ENCODE measurements around the gene PCBP3. TPM values are rescaled to one million over a fixed set of nuclear protein-coding genes. Genes with fewer than 3 reads are reported as not detected.
"Not testable (repeated sequence)": the region's sequence is repeated elsewhere in the genome, so short reads cannot be mapped to it uniquely, and the experiment has no call there.

PCBP3 gene
- polyA plus RNA-seq, 1 experiment = 1.6 TPM

DNA sequence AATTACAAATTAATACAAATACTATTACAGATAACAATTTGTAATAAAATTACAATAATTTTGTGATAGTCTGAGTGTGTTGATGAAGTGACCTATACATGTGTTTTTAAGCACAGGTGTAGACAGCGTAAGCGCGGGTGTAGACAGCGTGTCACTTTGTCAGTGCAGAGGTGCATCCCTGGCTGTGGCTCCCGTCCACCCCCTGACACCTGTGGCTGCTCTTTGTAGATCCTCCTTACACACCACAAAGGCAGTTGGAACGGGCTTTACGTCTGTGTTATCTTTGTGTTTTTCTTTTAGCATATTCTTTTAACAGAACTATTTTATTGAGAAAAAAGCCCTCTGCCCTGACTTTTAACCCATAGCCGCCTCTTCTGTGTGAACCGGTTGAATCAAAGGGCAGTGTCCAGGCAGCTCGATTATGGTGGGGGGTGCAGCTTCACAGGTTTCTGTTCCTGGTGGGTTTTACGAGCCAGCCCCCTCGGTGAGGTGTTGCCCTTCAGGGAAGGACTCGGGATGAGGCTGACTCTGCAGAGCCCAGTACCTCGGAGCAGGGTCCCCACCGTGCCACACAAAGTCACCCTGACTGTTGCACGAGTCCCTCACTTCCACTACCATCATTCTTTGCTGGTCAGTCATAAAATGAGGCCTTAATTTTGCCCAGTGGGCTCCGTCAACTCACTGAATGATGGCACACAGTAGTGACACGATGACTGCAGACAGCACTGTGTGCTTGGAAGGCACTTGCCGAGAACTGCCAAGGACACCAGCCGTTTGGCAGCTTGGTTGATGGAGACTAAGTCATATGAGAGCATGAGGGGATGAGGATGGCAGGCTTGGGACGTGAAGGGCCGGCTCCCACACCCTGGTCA lies 251.6 kb downstream of the PCBP3 start:
- Histone ChIP-seq H3K4me3 (ENCODE audit: low read depth, low read length) (no peak overlapping the region), H3K9me3 (ENCODE audit: control insufficient read depth, insufficient read depth, low read length) (peaks cover 5% of the 10 kb centered on the region; the same call in 1 of the 2 replicates), H3K27me3 (ENCODE audit: control insufficient read depth, insufficient read depth, low read length) (peaks cover 15% of the 10 kb centered on the region), H3K27ac (ENCODE audit: low read depth, low read length) (no peak overlapping the region)
- DNase-seq (ENCODE audit: low read depth, low spot score) = no peak
- TF ChIP-seq, protein P1, sequence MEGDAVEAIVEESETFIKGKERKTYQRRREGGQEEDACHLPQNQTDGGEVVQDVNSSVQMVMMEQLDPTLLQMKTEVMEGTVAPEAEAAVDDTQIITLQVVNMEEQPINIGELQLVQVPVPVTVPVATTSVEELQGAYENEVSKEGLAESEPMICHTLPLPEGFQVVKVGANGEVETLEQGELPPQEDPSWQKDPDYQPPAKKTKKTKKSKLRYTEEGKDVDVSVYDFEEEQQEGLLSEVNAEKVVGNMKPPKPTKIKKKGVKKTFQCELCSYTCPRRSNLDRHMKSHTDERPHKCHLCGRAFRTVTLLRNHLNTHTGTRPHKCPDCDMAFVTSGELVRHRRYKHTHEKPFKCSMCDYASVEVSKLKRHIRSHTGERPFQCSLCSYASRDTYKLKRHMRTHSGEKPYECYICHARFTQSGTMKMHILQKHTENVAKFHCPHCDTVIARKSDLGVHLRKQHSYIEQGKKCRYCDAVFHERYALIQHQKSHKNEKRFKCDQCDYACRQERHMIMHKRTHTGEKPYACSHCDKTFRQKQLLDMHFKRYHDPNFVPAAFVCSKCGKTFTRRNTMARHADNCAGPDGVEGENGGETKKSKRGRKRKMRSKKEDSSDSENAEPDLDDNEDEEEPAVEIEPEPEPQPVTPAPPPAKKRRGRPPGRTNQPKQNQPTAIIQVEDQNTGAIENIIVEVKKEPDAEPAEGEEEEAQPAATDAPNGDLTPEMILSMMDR (IDR thresholded peaks at IDR 0.05; ENCODE audit: low read depth, low read length) = no peak
- ChIA-PET POLR2A (no interaction called here), CTCF (no interaction called here)

DNA sequence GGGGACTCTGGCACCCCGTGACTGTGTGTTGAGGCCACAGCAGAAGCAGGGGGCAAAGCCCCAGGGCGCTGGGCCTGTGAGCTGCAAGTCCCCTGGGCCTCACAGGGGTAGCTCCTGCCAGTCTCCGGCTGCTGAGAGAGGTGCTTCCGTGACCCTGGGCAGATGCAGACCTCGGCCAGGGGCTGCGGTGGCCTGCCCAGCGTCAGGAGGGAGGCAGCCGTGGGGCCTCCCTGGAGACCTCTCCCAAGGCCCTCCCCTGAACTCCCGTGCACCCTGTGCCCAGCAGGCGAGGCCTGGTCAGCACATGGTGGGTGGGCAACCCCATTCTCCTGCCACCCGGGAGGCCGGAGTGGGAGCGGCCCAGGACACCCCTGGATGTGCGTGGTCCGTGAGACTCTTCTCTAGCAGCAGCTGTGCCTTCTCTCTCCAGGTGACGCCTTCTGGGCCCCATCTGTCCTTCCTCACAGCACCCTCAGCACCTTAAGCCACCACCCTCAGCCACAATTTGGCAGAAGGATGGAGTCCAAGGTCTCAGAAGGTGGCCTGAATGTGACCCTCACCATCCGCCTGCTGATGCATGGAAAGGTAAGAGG lies 252.3 kb downstream of the PCBP3 start:
- POLR2A ChIA-PET = no interaction called here
- Histone ChIP-seq H3K4me3 (ENCODE audit: low read depth, low read length) (no peak overlapping the region), H3K27ac (ENCODE audit: low read depth, low read length) (no peak overlapping the region), H3K27me3 (ENCODE audit: control insufficient read depth, insufficient read depth, low read length) (peaks cover 9% of the 10 kb centered on the region), H3K9me3 (ENCODE audit: control insufficient read depth, insufficient read depth, low read length) (peaks cover 5% of the 10 kb centered on the region; the same call in 1 of the 2 replicates)
- no peak for DNase-seq (ENCODE audit: low read depth, low spot score)
- TF ChIP-seq, protein P1 (IDR thresholded peaks at IDR 0.05; ENCODE audit: low read depth, low read length) = no peak
- CTCF ChIA-PET = no interaction called here

DNA sequence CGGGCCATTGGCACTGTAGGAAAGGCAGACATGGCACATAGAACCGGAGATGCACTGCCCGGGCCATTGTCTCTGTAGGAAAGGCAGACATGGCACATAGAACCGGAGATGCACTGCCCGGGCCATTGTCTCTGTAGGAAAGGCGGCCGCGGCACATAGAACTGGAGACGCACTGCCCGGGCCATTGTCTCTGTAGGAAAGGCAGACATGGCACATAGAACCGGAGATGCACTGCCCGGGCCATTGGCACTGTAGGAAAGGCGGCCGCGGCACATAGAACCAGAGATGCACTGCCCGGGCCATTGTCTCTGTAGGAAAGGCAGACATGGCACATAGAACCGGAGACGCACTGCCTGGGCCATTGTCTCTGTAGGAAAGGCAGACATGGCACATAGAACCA lies 252.9 kb downstream of the PCBP3 start:
- H3K4me3 ChIP-seq (ENCODE audit: low read depth, low read length); DNase-seq (ENCODE audit: low read depth, low spot score); POLR2A ChIA-PET; H3K27ac ChIP-seq (ENCODE audit: low read depth, low read length); H3K9me3 ChIP-seq (ENCODE audit: control insufficient read depth, insufficient read depth, low read length); CTCF ChIA-PET; H3K27me3 ChIP-seq (ENCODE audit: control insufficient read depth, insufficient read depth, low read length): not testable (repeated sequence)

DNA sequence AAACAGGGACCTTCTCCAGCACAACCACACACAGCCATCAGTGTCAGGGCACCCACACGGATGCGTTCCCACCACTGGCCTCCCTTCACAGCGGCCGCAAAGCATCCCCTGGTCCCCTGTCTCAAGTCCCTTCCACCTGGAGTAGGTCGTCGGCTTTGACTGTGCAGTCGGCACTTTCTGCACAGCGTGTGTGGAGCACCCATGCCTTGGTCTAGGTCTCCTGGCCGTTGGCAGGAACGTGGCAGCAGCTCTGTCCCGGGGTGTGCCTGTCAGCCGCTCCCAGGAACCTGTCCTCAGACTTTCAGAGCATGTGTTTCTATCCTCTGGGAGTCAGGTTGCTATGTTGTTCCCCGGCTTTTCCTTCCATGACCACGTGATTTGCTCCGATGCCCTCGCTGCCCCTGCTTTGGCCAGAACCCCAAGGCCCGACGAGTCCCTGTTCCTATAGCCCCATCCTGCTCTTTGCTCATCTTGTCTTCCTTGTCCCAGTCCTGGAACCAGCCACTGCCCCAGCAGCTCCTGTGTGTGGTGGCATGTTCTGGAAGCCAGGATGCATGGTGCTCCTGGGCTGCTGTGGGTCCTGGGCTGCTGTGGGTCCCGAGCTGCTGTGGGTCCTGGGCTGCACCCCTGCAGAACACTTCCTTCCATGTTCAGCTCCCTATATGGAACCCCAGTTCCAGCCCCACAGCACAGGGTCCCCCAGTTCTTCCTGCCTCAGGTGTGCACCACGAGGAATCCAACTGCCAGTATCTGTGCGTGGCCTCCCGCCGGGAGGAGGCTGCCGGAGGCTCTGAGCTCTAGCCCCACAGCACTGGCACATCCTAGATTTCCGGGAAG lies 253.9 kb downstream of the PCBP3 start:
- ChIA-PET POLR2A (no interaction called here), CTCF (no interaction called here)
- Histone ChIP-seq H3K27me3 (ENCODE audit: control insufficient read depth, insufficient read depth, low read length) (peaks cover 3% of the 10 kb centered on the region), H3K27ac (ENCODE audit: low read depth, low read length) (no peak overlapping the region), H3K4me3 (ENCODE audit: low read depth, low read length) (no peak overlapping the region), H3K9me3 (ENCODE audit: control insufficient read depth, insufficient read depth, low read length) (peaks cover under 1% of the 10 kb centered on the region; the same call in 1 of the 2 replicates)
- DNase-seq (ENCODE audit: low read depth, low spot score) = no peak
- TF ChIP-seq, protein P1 (IDR thresholded peaks at IDR 0.05; ENCODE audit: low read depth, low read length) = no peak

DNA sequence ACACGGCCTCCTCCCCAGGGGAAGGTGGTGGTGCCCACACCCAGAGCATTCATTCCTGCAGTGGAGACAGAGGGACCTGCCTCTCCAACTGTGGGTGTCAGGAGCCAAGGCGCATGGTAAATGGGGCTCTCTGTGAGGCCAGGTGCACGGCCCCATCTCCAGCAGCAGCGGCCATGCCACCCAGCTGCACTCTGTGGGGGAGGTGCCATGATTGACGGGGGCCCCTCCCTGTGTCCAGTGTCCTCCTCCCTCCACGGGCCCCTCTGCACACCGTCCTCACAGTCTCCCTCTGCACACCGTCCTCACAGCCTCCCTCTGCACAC lies 254.5 kb downstream of the PCBP3 start:
- H3K9me3 ChIP-seq (ENCODE audit: control insufficient read depth, insufficient read depth, low read length) = peaks cover 4% of the 10 kb centered on the region; the same call in 1 of the 2 replicates
- no peak for DNase-seq (ENCODE audit: low read depth, low spot score)
- peaks cover 3% of the 10 kb centered on the region for H3K27me3 ChIP-seq (ENCODE audit: control insufficient read depth, insufficient read depth, low read length)
- no peak overlapping the region for H3K4me3 ChIP-seq (ENCODE audit: low read depth, low read length)
- ChIA-PET POLR2A (no interaction called here), CTCF (no interaction called here)
- TF ChIP-seq, protein P1 (IDR thresholded peaks at IDR 0.05; ENCODE audit: low read depth, low read length) = no peak
- H3K27ac ChIP-seq (ENCODE audit: low read depth, low read length) = no peak overlapping the region
